Stimulated activated CD4-positive, alpha-beta T cell treated with anti-CD3 and anti-CD28 coated beads, TNF-alpha, amount 100 ng/mL, for 1 hour (primary cell): Measurements from ENCODE around the gene MCIDAS.

Experiments
- DNase-seq, 3 donors: peaks; one replicate each; pipeline ENCODE4 v3.0.0-alpha.2; 2020; ENCODE audit warnings: low read depth in 3 of 3, low spot score in 1 of 3

Gene MCIDAS

DNA sequence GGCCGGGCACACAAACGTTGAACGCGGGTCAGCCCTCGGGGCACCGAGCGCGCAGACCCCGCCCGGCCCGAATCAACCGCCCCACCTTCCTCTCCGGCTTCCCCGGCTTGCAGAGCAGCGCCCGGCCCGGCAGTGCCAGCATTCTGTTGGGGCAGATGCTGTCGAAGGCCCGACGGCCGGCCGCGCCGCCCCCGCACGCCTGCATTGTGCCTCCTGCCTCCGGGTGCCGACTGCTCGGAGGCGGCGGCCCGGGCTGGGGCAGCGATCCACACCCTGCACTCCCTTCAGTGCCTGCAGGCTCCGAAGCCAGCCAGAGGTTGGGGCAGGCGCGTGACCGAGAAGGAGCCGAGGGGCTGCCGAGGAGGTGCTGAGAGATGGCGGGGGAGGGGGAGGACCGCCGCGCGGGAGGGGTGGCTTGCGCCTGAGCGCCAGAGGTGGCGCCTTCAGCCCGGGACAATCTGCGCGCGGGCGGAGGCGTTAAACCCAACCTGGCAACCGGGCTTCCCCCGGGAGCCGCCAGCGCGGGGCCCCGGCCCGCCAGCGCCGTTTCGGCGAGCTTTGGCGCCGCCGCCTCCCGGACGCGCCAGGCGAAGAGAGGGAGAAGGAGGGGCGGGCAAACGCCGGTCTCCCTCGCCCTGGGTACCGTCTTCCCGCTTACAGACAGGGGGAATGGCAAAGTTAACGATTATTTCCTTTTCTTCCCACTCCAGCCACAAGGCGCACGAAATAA lies at the start of gene MCIDAS:
Gene MCIDAS (minus strand): TSS at position 382 of the 730 bp plus-strand sequence. CDS start 177 bp downstream, at position 205.
- no peak for DNase-seq

DNA sequence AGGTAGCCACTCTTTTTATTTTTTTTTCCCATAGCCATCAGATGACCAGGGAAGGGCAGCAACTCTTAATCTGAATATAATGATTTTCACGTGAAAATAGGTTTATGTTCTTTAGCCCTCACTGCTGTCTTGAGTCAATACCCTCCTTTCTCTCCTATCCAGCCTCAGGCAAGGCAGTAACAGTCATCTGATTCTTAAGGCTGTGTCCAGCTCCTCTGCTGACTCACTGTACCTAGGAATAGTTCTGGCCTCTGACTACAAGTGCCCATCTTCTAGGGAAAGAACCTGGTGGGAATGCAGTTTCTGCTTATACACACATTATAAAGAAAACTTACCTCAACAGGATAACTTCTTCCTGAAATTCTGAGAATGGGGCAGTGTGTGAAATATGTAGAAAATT lies 49.7 kb upstream of the MCIDAS start:
- no peak for DNase-seq

DNA sequence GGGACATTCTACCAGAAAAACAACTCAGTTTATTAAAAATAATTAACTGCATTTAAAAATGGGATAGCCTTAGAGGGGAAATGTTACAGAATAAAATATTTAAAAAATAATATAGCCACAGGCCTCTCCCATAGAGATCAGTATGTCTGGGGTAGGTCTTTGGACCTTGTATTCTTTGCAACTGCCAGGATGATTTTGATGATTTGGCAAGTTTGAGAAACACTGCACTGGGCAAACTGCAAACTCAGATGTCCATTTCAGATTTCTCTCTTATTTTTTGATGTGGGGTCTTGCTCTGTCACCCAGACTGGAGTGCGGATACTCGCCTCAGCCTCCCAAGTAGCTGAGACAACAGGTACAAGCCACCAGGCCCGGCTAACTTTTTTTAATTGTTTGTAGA lies 31.2 kb upstream of the MCIDAS start:
- DNase-seq, result no peak

DNA sequence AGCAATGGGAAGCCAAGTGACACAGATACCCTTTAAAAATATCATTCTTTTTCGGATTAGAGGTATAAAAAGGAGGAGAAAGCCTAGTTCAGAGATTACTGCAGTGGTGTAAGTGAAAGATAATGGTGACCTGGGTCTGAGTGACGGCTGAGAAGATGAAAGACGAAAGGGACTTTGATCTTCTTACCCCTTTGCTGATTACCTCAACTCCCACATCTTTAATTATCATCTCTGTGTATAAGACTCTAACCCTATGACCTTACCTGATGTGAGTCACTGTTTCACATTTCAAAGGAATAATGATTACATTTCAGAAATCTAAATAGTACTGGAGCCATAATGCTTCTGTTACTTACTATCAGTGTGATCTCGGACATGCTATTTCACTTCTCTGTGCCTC lies 27.7 kb upstream of the MCIDAS start:
- no peak for DNase-seq

DNA sequence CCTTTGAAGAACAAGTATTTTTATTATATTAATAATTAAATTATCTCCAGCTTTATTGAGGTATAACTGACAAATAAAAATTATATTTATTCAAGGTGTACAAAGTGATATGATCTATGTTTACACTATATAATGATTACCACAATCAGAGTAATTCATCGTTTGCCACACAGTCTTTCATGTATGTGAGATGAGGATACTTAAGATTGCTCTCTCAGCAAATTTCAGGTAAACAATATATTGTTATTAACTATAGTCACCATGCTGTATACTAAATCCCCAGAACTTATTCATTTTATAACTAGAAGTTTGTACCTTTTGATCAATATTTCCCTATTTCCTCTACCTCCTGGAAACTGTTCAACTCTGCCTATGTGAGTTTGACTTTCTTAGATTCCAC lies 22.9 kb upstream of the MCIDAS start:
- no peak for DNase-seq

DNA sequence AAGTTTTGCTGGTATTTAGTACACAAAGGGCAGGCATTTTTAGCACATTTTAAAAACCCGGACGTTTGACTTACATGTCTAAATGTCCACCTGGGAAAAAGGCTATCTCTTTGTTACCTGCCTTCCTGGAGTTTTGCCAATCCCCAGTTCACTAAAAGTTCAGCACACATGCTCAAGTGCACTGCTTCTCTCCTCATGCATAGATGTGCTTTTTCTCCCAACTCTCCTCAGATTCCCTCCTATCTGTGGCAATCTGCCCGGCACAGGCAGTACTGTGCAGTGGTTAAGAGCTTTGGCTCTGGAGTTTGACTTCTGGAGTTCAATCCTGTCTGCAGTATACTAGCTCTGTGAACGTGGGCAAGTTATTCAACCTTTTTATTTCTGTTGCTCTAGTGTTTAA lies 14.6 kb upstream of the MCIDAS start:
- no peak for DNase-seq

DNA sequence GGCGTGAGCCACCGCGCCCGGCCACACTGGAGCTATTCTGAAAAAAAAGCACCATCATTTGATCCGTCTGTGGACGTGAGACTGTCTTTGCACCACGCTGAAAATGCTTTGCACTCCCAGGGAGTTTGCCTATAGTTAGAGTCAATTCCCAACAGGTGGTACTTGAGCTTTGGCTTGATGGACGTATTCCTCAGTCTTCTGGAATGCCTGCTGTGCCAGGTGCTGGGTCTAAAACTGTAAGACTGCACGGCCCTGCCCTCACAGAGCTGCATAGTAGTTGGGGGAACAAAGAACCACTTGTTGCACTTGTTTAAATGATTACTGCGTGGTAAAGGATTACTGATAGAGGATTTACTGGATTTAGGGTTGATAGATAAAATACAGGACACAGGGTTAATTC lies 9.7 kb upstream of the MCIDAS start:
- DNase-seq, result no peak

DNA sequence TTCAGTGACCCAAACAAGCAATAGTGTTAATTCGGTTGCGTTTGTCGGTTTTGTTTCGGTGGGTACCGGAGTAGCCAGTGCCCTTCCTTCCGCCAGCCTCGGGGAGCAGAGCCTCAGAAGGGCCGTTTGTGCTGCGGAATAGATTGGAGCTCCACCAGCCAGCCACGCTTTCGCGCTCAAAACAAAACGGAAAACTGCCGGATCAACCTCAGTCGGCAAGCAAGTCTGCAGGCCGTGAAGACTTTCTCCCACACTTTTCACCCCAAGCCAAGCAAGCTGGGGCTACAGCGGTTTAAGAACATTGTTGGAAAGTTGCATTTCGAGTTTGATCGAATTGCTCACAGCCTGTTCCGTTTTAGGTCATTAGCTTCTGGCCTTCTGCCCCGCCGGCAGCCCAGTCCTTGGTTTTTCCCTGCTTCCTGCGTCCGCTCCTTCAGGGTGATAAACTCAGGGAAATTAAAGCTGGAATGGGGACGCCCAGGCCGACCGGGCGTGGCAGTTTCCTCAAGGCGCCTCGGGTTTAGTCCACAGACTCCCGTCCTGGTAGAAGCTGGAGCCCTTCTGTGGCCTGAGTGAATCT lies 7.1 kb upstream of the MCIDAS start:
- no peak for DNase-seq

DNA sequence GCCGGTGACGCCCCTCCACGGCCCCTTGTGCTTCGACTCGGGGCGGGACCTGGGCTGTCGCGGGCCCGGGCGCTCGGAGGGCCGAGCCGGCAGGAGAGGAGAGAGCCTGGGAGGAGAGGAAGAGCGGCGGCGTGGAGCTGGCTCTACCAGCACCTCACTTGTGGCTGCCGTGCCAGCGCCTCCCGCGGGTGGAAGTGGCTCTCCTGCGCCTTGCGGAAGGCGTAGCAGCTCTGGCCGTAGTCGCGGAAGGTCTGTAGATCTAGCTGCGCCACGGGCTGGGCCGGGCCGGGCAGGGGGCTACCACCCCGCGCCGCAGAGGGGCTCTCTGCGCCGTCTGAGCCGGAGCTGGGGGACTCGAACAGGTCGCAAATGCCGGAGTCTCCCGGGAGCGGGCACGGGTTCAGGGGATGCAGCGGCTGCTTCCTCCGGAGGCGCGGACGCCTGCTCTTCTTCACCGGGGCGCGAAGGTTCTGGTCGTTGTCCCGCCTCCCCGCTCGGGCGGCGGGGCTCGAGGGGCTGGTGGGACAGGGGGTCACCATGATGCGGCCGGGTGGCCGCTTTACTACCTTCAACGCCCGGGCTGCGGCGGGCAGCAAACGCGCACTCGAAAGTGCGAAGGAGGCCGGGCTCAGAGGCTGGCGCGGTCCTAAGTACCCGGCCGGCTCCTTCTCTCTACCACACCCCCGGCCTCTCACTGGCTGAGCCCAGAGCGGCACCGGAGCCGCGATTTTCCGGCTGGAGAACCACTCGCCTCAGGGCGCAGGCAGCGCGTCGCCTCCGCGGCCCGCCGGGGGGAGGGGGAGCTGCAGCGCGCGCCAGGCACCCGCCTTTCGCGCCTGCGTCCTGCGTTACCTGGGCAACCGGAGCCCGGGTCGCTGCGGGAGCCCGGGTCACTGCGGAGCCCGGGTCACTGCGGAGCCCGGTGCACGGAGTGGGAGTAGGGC lies 6.1 kb upstream of the MCIDAS start, which contains the start of gene CCNO:
Gene CCNO (minus strand): TSS at position 624 of the 944 bp plus-strand sequence. CDS start 85 bp downstream, at position 539.
- DNase-seq, result no peak

DNA sequence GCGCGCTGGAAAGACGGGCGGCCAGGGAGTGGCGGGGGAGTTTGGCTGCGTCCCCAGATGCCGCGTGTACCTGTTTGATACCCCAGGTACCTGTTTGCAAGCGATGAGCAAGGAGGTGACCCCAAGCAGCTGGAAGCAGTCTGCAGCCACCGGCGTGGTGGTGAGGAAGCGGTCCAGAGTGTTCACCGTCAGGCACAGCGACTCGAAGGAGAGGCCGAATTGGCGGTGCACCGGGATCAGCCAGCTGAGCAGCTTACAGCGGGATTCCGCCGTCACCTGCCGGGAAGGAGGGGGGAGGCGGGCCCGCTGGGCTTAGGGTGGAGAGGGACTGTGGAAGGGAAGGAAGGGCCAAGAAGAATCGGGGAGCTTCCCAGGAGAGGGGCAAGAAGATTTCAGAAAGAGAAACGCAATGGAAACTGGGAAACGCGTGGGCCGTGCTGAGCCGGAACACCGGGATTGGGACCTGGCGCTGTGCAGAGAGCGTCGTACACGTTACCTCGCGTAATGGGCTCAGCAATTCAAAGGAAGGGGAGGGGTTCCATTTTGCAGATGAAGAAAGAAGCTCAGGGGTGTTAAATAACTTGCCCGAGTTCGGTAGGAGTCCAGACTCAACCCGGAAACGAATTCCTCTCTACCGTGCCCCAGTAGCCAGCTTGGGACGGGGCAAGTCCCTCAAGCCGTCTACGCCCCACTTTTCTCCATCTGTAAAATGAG lies 5.3 kb upstream of the MCIDAS start:
- DNase-seq, result no peak

DNA sequence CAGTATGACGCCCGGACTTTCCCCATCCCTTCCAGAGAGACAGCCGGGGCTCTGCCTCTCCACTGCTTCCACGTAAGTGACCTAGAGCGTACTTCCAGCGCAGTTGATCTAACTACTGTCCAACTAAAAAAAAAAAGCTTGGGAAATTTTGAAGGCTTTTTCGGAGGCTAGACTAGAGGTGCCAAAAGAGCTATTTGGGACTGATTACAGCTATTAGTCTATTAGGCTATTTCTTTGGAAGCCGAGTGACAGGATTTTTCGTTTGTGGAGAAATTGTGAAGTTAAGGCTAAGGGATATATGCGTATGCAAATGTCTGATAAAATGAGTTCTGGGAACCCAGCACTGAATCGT lies 4.8 kb upstream of the MCIDAS start:
- DNase-seq, result no peak

DNA sequence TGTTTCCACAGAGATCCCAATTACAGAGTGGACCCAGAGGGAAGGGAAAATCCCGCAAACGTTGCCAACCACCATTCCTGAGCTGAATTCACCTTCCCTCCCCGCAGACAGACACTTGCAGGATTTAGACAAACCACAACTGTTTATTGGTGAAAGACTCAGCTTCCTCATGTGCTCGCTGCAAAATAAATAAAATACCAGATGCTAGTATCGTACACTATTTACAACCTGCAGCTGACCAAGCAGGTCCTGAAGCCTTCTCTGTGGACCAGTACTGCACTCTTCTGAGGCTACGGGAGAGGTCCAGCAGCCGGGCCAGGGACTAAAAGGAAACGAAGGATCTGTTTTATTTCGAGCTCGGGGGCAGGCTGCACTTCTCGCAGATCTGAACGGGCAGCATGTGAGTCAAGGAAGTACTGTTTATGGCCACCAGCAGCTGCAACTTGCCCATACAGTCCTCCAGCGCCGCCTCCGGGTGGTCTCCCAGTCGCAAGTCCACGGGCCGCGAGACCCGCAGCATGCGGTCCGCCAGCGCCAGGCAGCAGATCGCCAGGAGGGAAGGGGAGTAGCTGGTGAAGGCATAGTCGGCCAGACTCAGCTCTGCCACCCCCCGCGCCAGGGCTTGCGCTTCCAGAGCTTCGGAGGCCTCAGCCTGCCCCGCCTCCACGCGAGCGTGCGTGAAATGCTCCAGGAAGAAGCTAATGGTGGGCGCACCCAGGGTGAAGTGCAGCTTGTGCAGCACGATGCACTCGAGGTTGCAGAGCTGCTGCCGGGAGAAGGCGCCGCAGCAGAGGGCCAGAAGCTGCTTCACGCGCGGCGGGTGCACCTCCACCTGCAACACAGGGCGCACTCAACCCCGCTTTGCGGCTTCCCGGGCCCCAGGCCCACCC lies 4.2 kb upstream of the MCIDAS start:
- no peak for DNase-seq

DNA sequence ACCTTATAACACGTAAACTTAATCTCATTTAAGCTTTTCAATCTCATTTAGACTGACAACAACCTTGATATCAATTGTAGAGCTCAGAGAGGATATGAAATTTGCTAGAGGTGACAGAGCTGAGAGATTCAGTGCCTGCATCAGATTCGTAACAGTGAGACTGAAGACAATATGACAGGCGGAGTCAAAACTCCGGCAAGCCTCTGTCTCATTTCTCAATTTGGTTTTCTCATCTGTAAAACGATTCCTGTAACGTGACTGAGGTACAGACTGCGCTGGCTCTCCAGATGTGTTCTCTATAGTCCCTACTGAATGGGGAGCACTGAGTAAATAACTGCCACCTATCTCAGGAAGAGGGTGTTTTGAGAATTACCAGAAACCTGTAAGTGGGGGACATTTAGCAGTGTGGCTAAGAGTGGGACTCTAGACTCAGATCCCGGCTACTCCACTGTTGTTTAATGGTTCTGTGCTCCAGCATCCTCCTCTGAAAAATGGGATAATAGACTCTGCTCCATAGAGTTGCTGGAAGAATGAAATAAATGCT lies 3.0 kb upstream of the MCIDAS start:
- DNase-seq, result no peak

DNA sequence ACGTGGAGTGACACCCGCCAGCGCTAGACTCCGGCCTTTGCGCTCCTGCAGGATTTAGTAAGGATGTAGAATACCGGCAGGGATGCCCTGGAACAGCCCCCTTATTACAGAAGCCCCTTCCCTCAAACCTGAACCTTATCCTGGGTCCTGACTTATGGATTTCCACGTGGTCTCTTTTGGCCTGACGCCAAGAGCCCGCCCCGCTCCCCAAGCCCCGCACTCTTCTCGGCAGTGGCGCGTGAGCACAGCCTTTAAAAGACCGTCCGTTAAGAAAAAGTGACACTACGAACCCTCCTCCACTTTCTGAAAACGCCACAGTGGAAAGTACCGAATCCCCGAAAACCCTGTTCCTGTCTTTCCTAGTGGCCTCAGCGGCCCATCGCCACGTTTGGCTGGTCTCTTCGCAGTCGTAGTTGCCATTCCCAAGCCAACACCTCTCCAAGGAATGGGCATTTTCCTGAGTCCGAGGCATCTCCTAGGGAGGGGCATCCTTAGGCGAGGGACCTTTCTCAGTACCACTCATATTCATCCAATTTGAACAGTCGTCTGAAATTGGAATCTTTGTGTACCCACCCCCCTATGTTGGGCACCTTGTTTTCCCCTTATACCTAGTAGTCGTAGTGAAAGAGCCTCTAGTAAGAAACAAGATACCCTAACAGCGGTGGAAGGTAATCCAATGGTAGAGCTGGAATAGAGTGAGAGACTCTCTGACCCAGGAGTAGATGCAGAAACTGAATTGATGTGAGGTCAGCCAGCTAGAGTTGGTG lies 732 bp upstream of the MCIDAS start:
- no peak for DNase-seq

DNA sequence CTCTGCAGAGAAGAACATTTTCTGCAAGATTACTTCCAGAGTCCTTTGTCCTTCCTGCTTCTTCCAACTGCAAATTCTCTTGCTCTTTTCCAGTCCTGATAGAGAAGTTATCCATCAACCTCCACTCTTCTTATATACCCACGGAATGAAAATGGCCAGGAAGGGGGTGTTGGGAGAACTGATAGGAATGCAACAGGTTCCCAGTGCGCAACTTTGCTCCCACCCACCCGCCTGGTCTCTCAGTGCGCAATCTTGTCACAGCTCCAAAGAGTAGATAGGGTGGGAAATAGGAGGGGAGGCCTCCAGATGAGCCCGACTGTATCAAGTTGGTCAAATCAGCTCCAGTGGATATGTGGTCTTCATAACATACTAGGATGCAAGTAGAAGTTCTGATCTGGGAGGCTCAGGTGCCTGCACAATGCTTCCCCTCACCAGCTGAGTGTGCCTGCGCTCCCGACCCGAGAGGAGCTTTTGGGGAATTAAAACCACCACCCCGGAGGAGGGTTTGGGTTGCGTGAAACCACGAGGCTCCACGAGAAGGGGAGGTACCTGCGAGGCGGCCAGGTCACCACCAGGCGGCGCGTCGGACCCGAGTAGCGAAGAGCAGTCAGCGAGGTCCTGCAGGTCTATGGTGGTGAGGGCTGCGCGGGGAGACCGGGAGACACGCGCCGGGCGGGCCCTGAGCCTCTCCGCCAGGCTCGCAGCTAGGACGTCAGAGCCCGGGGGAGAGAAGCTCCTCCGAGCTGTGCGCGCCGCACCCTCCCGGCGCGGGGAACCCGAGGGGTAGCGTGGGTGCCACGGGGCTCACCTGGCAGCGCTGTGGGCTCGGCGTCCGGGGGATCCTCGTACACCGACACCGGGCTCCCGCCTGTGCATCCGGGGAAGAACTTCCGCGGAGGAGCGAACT lies 835 bp downstream of the MCIDAS start:
- DNase-seq, result no peak

DNA sequence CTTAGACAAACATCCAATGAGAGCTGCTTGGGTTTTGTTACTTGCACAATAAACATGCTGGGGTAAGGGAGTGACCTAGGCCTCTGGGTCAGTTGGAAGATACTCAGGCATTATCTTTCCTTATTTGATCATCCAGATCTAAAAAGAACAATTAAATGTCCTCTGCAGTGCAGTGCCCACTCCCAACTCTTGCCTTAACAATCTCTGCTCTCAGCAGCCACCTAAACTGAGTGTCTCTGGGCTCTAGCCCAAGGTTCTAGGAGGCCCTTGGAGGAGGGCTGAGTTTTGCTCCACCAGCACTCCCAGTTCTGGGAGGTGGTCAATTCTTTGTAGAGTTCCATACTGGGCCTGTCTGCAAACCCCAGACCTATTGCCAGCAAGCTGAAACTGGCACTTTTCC lies 1.8 kb downstream of the MCIDAS start:
- no peak for DNase-seq

DNA sequence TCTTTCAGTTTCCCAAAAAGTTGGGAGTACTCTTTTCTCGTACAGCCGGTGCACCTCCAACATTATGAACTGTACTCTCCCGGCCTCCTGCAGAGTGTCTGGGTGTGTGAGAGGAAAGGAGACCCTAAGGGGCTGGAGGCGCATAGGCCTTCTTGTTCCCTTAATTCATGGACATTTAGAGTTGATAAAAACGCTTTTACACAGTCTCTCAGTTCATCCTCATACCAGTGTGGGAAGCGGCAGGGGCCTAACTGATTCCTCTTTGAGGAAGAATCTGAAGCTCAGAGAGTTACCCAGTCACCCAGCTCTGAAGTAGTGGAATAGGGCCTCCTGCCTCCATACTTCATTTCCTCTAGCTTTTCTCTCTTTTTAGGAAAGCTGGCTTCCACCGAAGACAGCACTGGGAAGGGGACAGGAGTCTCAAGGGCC lies 3.3 kb downstream of the MCIDAS start:
- no peak for DNase-seq
